ENCODE results near the gene DNAJC1.

DNA sequence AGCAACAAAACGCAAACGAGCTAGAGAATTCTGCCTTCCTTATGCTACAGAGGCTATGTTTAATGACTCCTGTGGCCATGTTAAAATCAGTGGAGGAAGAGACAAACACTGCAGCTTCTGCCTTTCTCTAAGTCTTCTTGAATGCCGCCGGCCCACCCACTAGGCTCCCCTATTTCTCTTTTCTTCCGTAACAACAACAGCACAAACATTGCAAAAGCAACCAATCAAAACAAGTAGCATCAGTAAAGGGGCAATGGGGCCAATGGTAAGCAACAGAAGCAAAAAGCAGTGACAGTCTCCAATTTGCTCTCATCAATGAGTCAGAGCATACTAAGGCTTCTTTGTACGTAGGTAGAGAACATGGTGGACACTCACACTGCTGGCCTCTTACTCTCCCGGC lies 26.8 kb downstream of the DNAJC1 start:
- TF ChIP-seq CTCF (IDR thresholded peaks at IDR 0.05; ENCODE audit: insufficient read depth, low read depth, low read length) (no peak), EZH2 (IDR thresholded peaks at IDR 0.05; ENCODE audit: insufficient read depth, low read length) (no peak)

Measured in astrocyte (in vitro differentiated cells and primary cell).